SU-DHL-6 (cell line): ENCODE measurements around the gene LINGO1.

Source experiments
- H2AFZ ChIP-seq: fragments of 200-600 bp; sonication (generic); 2 replicates; pipeline ENCODE4 v1.6.1; 2014; ENCODE audit warnings: low read depth, mild to moderate bottlenecking, moderate library complexity, mixed read lengths, antibody characterized with exemption, low read length; ENCODE audit not compliant: severe bottlenecking
- H3F3A ChIP-seq: fragments of 200-600 bp; shearing (Covaris generic); 2 replicates; pipeline ENCODE4 v1.6.0; 2016; ENCODE audit warnings: antibody characterized with exemption, mild to moderate bottlenecking; ENCODE audit not compliant: insufficient read depth
- H3K27ac ChIP-seq: fragments of 200-600 bp; sonication (generic); 2 replicates; pipeline ENCODE4 v1.5.1; 2016; ENCODE audit warnings: low read depth, mild to moderate bottlenecking, low read length, moderate library complexity, mixed read lengths
- H3K27me3 ChIP-seq: fragments of 200-600 bp; sonication (generic), shearing (Covaris generic); 2 replicates; pipeline ENCODE4 v1.6.0; 2014; ENCODE audit warnings: mild to moderate bottlenecking, low read length
- H3K36me3 ChIP-seq: fragments of 200-600 bp; sonication (generic); 2 replicates; pipeline ENCODE4 v1.6.1; 2014; ENCODE audit warnings: mild to moderate bottlenecking, low read length, mixed read lengths
- H3K4me2 ChIP-seq: fragments of 300-600, 200-600 bp; shearing (Covaris generic), sonication (generic); 2 replicates; pipeline ENCODE4 v1.6.0; 2014; ENCODE audit warnings: low read length, low read depth, mild to moderate bottlenecking; ENCODE audit not compliant: poor library complexity, severe bottlenecking
- H3K4me3 ChIP-seq: fragments of 200-600 bp; sonication (generic); 2 replicates; pipeline ENCODE4 v1.5.1; 2014; ENCODE audit warnings: antibody characterized with exemption, low read length, mild to moderate bottlenecking, mixed read lengths; ENCODE audit not compliant: insufficient read depth, poor library complexity, severe bottlenecking
- H3K79me2 ChIP-seq: fragments of 200-600 bp; sonication (generic); 2 replicates; pipeline ENCODE4 v1.6.1; 2014; ENCODE audit warnings: mild to moderate bottlenecking, low read length, moderate library complexity; ENCODE audit not compliant: insufficient read depth
- H3K9ac ChIP-seq: fragments of 200-600 bp; sonication (generic); 2 replicates; pipeline ENCODE4 v1.7.0; 2014; ENCODE audit warnings: mild to moderate bottlenecking, low read length
- H3K9me2 ChIP-seq: fragments of 200-600 bp; sonication (generic); replicated peaks from 2 replicates; pipeline ENCODE4 v1.6.1; 2014; ENCODE audit warnings: low read length; ENCODE audit not compliant: insufficient read depth
- H3K9me3 ChIP-seq: fragments of 200-600 bp; sonication (generic); 2 replicates; pipeline ENCODE4 v1.6.1; 2014; ENCODE audit warnings: low read length, mixed read lengths; ENCODE audit not compliant: insufficient read depth
- H4K20me1 ChIP-seq: fragments of 200-600 bp; sonication (generic); 2 replicates; pipeline ENCODE4 v1.6.1; 2014; ENCODE audit warnings: low read depth, mild to moderate bottlenecking, antibody characterized with exemption, low read length, moderate library complexity, mixed read lengths
- CTCF ChIP-seq: fragments of 200-600 bp; sonication (generic); IDR thresholded peaks from one replicate; pipeline ENCODE4 v1.5.1; 2017; ENCODE audit warnings: antibody characterized with exemption, mild to moderate bottlenecking, low read length, moderate library complexity; ENCODE audit not compliant: insufficient read depth, poor library complexity, severe bottlenecking
- EZH2phosphoT487 ChIP-seq: fragments of 200-600 bp; sonication (generic), shearing (Covaris generic); conservative IDR thresholded peaks from 2 replicates; pipeline ENCODE4 v1.6.1; 2018; ENCODE audit warnings: mild to moderate bottlenecking, antibody characterized with exemption, low read length, moderate library complexity, mixed read lengths

LINGO1 gene

GRCh38 chr15:77650265-77650664 is 17.6 kb upstream of the LINGO1 start:
- Histone ChIP-seq H3K4me3 (no peak overlapping the region), H3K4me2 (no peak overlapping the region), H3K27me3 (no peaks in the 10 kb centered on the region)

GRCh38 chr15:77649610-77650009 is 16.9 kb upstream of the LINGO1 start:
- H3K36me3 ChIP-seq: no peaks in the 10 kb centered on the region
- H3F3A ChIP-seq: no peaks in the 10 kb centered on the region
- no peaks in the 10 kb centered on the region for H3K27me3 ChIP-seq
- H3K4me3 ChIP-seq: no peak overlapping the region
- no peaks in the 10 kb centered on the region for H3K79me2 ChIP-seq
- H2AFZ ChIP-seq: no peak overlapping the region
- no peak overlapping the region for H3K9ac ChIP-seq
- no peaks in the 10 kb centered on the region for H4K20me1 ChIP-seq
- no peak for TF ChIP-seq CTCF
- no peak for TF ChIP-seq EZH2phosphoT487
- no peak overlapping the region for H3K27ac ChIP-seq
- no peaks in the 10 kb centered on the region for H3K9me3 ChIP-seq
- no peaks in the 10 kb centered on the region for H3K9me2 ChIP-seq
- no peak overlapping the region for H3K4me2 ChIP-seq

More at GRCh38 chr15:77650265-77650664, 17.6 kb upstream of the LINGO1 start:
- H3K36me3 ChIP-seq: no peaks in the 10 kb centered on the region
- no peaks in the 10 kb centered on the region for H3F3A ChIP-seq
- H3K9me3 ChIP-seq: no peaks in the 10 kb centered on the region
- H3K79me2 ChIP-seq: no peaks in the 10 kb centered on the region
- no peaks in the 10 kb centered on the region for H3K9me2 ChIP-seq
- H4K20me1 ChIP-seq: no peaks in the 10 kb centered on the region
- TF ChIP-seq EZH2phosphoT487: no peak
- no peak for TF ChIP-seq CTCF
- no peak overlapping the region for H3K27ac ChIP-seq
- H2AFZ ChIP-seq: no peak overlapping the region
- no peak overlapping the region for H3K9ac ChIP-seq

GRCh38 chr15:77649017-77649416 is 16.3 kb upstream of the LINGO1 start:
- Histone ChIP-seq H3K27ac (no peak overlapping the region), H3K9me3 (no peaks in the 10 kb centered on the region), H3K4me3 (no peak overlapping the region), H3F3A (no peaks in the 10 kb centered on the region), H3K4me2 (no peak overlapping the region), H4K20me1 (no peaks in the 10 kb centered on the region), H3K27me3 (no peaks in the 10 kb centered on the region), H3K79me2 (no peaks in the 10 kb centered on the region), H3K36me3 (no peaks in the 10 kb centered on the region), H3K9me2 (no peaks in the 10 kb centered on the region), H3K9ac (no peak overlapping the region), H2AFZ (no peak overlapping the region)
- no peak for TF ChIP-seq EZH2phosphoT487
- TF ChIP-seq CTCF: no peak

GRCh38 chr15:77647961-77648360 is 15.2 kb upstream of the LINGO1 start:
- H3K27ac ChIP-seq: no peak overlapping the region
- no peak overlapping the region for H3K9ac ChIP-seq
- H3K9me3 ChIP-seq: no peaks in the 10 kb centered on the region
- H2AFZ ChIP-seq: no peak overlapping the region
- no peak overlapping the region for H3K4me2 ChIP-seq
- H3K9me2 ChIP-seq: no peaks in the 10 kb centered on the region
- H4K20me1 ChIP-seq: no peaks in the 10 kb centered on the region
- no peak for TF ChIP-seq CTCF
- no peak for TF ChIP-seq EZH2phosphoT487
- H3F3A ChIP-seq: no peaks in the 10 kb centered on the region
- H3K27me3 ChIP-seq: no peaks in the 10 kb centered on the region
- no peaks in the 10 kb centered on the region for H3K79me2 ChIP-seq
- H3K36me3 ChIP-seq: no peaks in the 10 kb centered on the region
- H3K4me3 ChIP-seq: no peak overlapping the region
